Measurements from ENCODE around the gene NOSIP. TPM values are rescaled to one million over a fixed set of nuclear protein-coding genes. Genes with fewer than 3 reads are reported as not detected.

The NOSIP gene
- total RNA-seq, 2 experiments from 2014 or later = 288 TPM

- POLR2A ChIA-PET = no interaction called here
- no peak for DNase-seq
- Mint-ChIP-seq H3K4me1 (peaks cover 6% of the 10 kb centered on the region), H3K36me3 (ENCODE audit: low read depth) (peaks cover 43% of the 10 kb centered on the region), H3K4me3 (no peak overlapping the region), H3K27me3 (no peaks in the 10 kb centered on the region), H3K9me3 (no peaks in the 10 kb centered on the region), H3K27ac (no peak overlapping the region)
- CTCF ChIA-PET = interaction anchor here (1.0 kb wide), 1 partner anchor 70 kb away, joined by 3 read pairs; no protein-coding TSS in a partner anchor
Observed at GRCh38 chr19:49602806-49603205, 22.4 kb upstream of the NOSIP start.

- Mint-ChIP-seq H3K9me3 (no peaks in the 10 kb centered on the region), H3K27ac (no peak overlapping the region), H3K36me3 (ENCODE audit: low read depth) (peaks cover 45% of the 10 kb centered on the region), H3K4me3 (no peak overlapping the region), H3K4me1 (peaks cover 6% of the 10 kb centered on the region), H3K27me3 (no peaks in the 10 kb centered on the region)
- DNase-seq = no peak
- CTCF ChIA-PET = interaction anchor here (1.0 kb wide), 1 partner anchor 71 kb away, joined by 3 read pairs; no protein-coding TSS in a partner anchor
- POLR2A ChIA-PET = no interaction called here
Observed at GRCh38 chr19:49601482-49602038, 21.2 kb upstream of the NOSIP start.

GRCh38 chr19:49599378-49600295, 19.3 kb upstream of the NOSIP start:
- ChIA-PET CTCF (no interaction called here), POLR2A (no interaction called here)
- Mint-ChIP-seq H3K27me3 (no peaks in the 10 kb centered on the region), H3K36me3 (ENCODE audit: low read depth) (peaks cover 45% of the 10 kb centered on the region), H3K27ac (peak overlapping the region; percentile 25), H3K4me3 (no peak overlapping the region), H3K9me3 (no peaks in the 10 kb centered on the region), H3K4me1 (peaks cover 6% of the 10 kb centered on the region)
- no peak for DNase-seq

GRCh38 chr19:49597703-49597974, 17.3 kb upstream of the NOSIP start:
- DNase-seq = no peak
- Mint-ChIP-seq H3K27me3 (no peaks in the 10 kb centered on the region), H3K4me1 (peaks cover 17% of the 10 kb centered on the region), H3K36me3 (ENCODE audit: low read depth) (peaks cover 50% of the 10 kb centered on the region), H3K27ac (no peak overlapping the region), H3K9me3 (no peaks in the 10 kb centered on the region), H3K4me3 (no peak overlapping the region)
- POLR2A ChIA-PET = no interaction called here
- CTCF ChIA-PET = interaction anchor here (1.1 kb wide), 1 partner anchor 155 kb away, joined by 4 read pairs; no protein-coding TSS in a partner anchor

GRCh38 chr19:49596954-49597702, 16.8 kb upstream of the NOSIP start:
- H3K4me3 Mint-ChIP-seq = no peak overlapping the region
- H3K9me3 Mint-ChIP-seq = no peaks in the 10 kb centered on the region
- H3K36me3 Mint-ChIP-seq (ENCODE audit: low read depth) = peaks cover 49% of the 10 kb centered on the region
- no peak overlapping the region for H3K27ac Mint-ChIP-seq
- peaks cover 19% of the 10 kb centered on the region for H3K4me1 Mint-ChIP-seq
- DNase-seq = no peak
- CTCF ChIA-PET = interaction anchor here (0.5 to 1.3 kb wide), 3 partner anchors 8 to 155 kb away, joined by 3 to 4 read pairs (median 3); no protein-coding TSS in a partner anchor
- no peaks in the 10 kb centered on the region for H3K27me3 Mint-ChIP-seq
- POLR2A ChIA-PET = no interaction called here

- CTCF ChIA-PET = interaction anchor here (0.5 to 1.4 kb wide), 5 partner anchors 9 to 736 kb away, joined by 3 to 5 read pairs (median 3); no protein-coding TSS in a partner anchor
- no peaks in the 10 kb centered on the region for H3K27me3 Mint-ChIP-seq
- peaks cover 44% of the 10 kb centered on the region for H3K36me3 Mint-ChIP-seq (ENCODE audit: low read depth)
- H3K9me3 Mint-ChIP-seq = no peaks in the 10 kb centered on the region
- no peak for DNase-seq
- POLR2A ChIA-PET = no interaction called here
- no peak overlapping the region for H3K4me3 Mint-ChIP-seq
- peaks cover 19% of the 10 kb centered on the region for H3K4me1 Mint-ChIP-seq
- H3K27ac Mint-ChIP-seq = no peak overlapping the region
Observed at GRCh38 chr19:49596407-49596806, 16.1 kb upstream of the NOSIP start.

GRCh38 chr19:49595819-49596404, 15.6 kb upstream of the NOSIP start:
- Mint-ChIP-seq H3K9me3 (no peaks in the 10 kb centered on the region), H3K4me3 (no peak overlapping the region), H3K36me3 (ENCODE audit: low read depth) (peaks cover 39% of the 10 kb centered on the region), H3K27ac (no peak overlapping the region), H3K27me3 (no peaks in the 10 kb centered on the region), H3K4me1 (peaks cover 19% of the 10 kb centered on the region)
- CTCF ChIA-PET = interaction anchor here (0.5 to 1.4 kb wide), 4 partner anchors 10 to 735 kb away, joined by 3 to 5 read pairs (median 4); no protein-coding TSS in a partner anchor
- POLR2A ChIA-PET = no interaction called here
- DNase-seq = no peak

GRCh38 chr19:49594993-49595818, 14.8 kb upstream of the NOSIP start:
- H3K27ac Mint-ChIP-seq = no peak overlapping the region
- H3K4me1 Mint-ChIP-seq = peaks cover 20% of the 10 kb centered on the region
- DNase-seq = no peak
- H3K36me3 Mint-ChIP-seq (ENCODE audit: low read depth) = peaks cover 34% of the 10 kb centered on the region
- POLR2A ChIA-PET = no interaction called here
- no peak overlapping the region for H3K4me3 Mint-ChIP-seq
- H3K27me3 Mint-ChIP-seq = no peaks in the 10 kb centered on the region
- H3K9me3 Mint-ChIP-seq = no peaks in the 10 kb centered on the region
- CTCF ChIA-PET = interaction anchor here (0.8 to 1.4 kb wide), 3 partner anchors 10 to 25 kb away, joined by 3 to 5 read pairs (median 4); no protein-coding TSS in a partner anchor

- H3K27ac Mint-ChIP-seq = peak overlapping the region; percentile 90
- no peaks in the 10 kb centered on the region for H3K9me3 Mint-ChIP-seq
- POLR2A ChIA-PET = no interaction called here
- no peaks in the 10 kb centered on the region for H3K27me3 Mint-ChIP-seq
- H3K4me3 Mint-ChIP-seq = peak overlapping the region; percentile 90
- DNase-seq = no peak
- CTCF ChIA-PET = interaction anchor here (0.8 kb wide), 1 partner anchor 24 kb away, joined by 4 read pairs; no protein-coding TSS in a partner anchor
- H3K36me3 Mint-ChIP-seq (ENCODE audit: low read depth) = peaks cover 27% of the 10 kb centered on the region
- H3K4me1 Mint-ChIP-seq = peaks cover 25% of the 10 kb centered on the region
Observed at GRCh38 chr19:49594157-49594992, 14.0 kb upstream of the NOSIP start.

- Mint-ChIP-seq H3K36me3 (ENCODE audit: low read depth) (peaks cover 21% of the 10 kb centered on the region), H3K4me1 (peaks cover 30% of the 10 kb centered on the region), H3K9me3 (no peaks in the 10 kb centered on the region), H3K27ac (peak overlapping the region; percentile 90), H3K27me3 (peaks cover 4% of the 10 kb centered on the region), H3K4me3 (peak overlapping the region; percentile 90)
- peak; percentile 96 for DNase-seq
- CTCF ChIA-PET = interaction anchor here (0.6 to 0.9 kb wide), 3 partner anchors 86 to 142 kb away, joined by 3 read pairs; no protein-coding TSS in a partner anchor
- POLR2A ChIA-PET = no interaction called here
Observed at GRCh38 chr19:49593233-49594113, 13.1 kb upstream of the NOSIP start.

All from activated CD4-positive, alpha-beta T cell treated with anti-CD3 and anti-CD28 coated beads, Interleukin-2, amount 10 ng/mL, durations not matched to agents 7 days and 5 days (primary cell).